ENCODE results near the gene XXYLT1. TPM values are rescaled to one million over a fixed set of nuclear protein-coding genes. Genes with fewer than 3 reads are reported as not detected.

Gene XXYLT1
- polyA plus RNA-seq, 2 of the 4 experiments (the other 2 are of a cell fraction) = 11.9 to 12.0 TPM

GRCh38 chr3:195035345-195036202, 235.4 kb downstream of the XXYLT1 start:
- FAIRE-seq = no peak
- ATAC-seq = peak; percentile 61 to 81; a peak in 4 of 6 replicates
- Histone ChIP-seq H3K9me3 (no peaks in the 10 kb centered on the region), H3K27ac (no peak overlapping the region), H3K4me2 (no peak overlapping the region), H3K4me1 (peaks cover 24% of the 10 kb centered on the region), H3K4me3 (no peak overlapping the region)
- CTCF ChIA-PET = interaction anchor here (1.4 kb wide), 1 partner anchor 353 kb away, joined by 6 read pairs; no protein-coding TSS in a partner anchor
- 83% methylated on average over 15 of the region's 42 CpGs for WGBS (ENCODE audit: missing lambda C conversion rate)
- TF ChIP-seq FOSB (CRISPR knock-in tag; IDR thresholded peaks at IDR 0.05) = no peak
- no peak for TF ChIP-seq MYC (IDR thresholded peaks at IDR 0.05; ENCODE audit: borderline replicate concordance, low read length)
- TF ChIP-seq NR3C1 (IDR thresholded peaks at IDR 0.05) = no peak
- TF ChIP-seq EHMT2 (IDR thresholded peaks at IDR 0.05; ENCODE audit: low read depth) = no peak
- TF ChIP-seq HEYL (CRISPR knock-in tag; IDR thresholded peaks at IDR 0.05) = no peak
- TF ChIP-seq BHLHE40 (IDR thresholded peaks at IDR 0.05; ENCODE audit: low read depth, low read length) = no peak
- no peak for TF ChIP-seq USF2 (IDR thresholded peaks at IDR 0.05)
- no peak for TF ChIP-seq CEBPB (IDR thresholded peaks at IDR 0.05)
- TF ChIP-seq RCOR1 (IDR thresholded peaks at IDR 0.05; ENCODE audit: low read depth, low read length) = no peak
- peak in 1 of 2 experiments; percentile 19; a peak in 1 of 5 replicates for TF ChIP-seq RAD21 (conservative IDR thresholded peaks at IDR 0.05 in 1 of 2, IDR thresholded peaks at IDR 0.05 in 1 of 2)
- TF ChIP-seq CBX8 (IDR thresholded peaks at IDR 0.05) = no peak
- TF ChIP-seq, protein P1, sequence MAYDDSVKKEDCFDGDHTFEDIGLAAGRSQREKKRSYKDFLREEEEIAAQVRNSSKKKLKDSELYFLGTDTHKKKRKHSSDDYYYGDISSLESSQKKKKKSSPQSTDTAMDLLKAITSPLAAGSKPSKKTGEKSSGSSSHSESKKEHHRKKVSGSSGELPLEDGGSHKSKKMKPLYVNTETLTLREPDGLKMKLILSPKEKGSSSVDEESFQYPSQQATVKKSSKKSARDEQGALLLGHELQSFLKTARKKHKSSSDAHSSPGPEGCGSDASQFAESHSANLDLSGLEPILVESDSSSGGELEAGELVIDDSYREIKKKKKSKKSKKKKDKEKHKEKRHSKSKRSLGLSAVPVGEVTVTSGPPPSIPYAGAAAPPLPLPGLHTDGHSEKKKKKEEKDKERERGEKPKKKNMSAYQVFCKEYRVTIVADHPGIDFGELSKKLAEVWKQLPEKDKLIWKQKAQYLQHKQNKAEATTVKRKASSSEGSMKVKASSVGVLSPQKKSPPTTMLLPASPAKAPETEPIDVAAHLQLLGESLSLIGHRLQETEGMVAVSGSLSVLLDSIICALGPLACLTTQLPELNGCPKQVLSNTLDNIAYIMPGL (CRISPR knock-in tag; IDR thresholded peaks at IDR 0.05; ENCODE audit: borderline replicate concordance) = no peak
- no peak for TF ChIP-seq RARB (CRISPR knock-in tag; IDR thresholded peaks at IDR 0.05)
- TF ChIP-seq ESRRA (IDR thresholded peaks at IDR 0.05; ENCODE audit: borderline replicate concordance, low read length) = no peak
- 0 out of 3 replicates have a peak, but pooled peaks have one; percentile 10 for TF ChIP-seq CTCF (IDR thresholded peaks at IDR 0.05)
- TF ChIP-seq, protein P2, sequence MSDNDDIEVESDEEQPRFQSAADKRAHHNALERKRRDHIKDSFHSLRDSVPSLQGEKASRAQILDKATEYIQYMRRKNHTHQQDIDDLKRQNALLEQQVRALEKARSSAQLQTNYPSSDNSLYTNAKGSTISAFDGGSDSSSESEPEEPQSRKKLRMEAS (IDR thresholded peaks at IDR 0.05) = no peak
- TF ChIP-seq, protein P3, sequence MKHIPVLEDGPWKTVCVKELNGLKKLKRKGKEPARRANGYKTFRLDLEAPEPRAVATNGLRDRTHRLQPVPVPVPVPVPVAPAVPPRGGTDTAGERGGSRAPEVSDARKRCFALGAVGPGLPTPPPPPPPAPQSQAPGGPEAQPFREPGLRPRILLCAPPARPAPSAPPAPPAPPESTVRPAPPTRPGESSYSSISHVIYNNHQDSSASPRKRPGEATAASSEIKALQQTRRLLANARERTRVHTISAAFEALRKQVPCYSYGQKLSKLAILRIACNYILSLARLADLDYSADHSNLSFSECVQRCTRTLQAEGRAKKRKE (CRISPR knock-in tag; IDR thresholded peaks at IDR 0.05; ENCODE audit: low read depth) = no peak
- DNase-seq (ENCODE audit: low read depth in 1 of 2, low spot score in 1 of 2) = peak in 1 of 2 experiments; percentile 17
- POLR2A ChIA-PET = interaction anchor here (0.6 kb wide), 1 partner anchor 345 kb away, joined by 3 read pairs; no protein-coding TSS in a partner anchor

DNA sequence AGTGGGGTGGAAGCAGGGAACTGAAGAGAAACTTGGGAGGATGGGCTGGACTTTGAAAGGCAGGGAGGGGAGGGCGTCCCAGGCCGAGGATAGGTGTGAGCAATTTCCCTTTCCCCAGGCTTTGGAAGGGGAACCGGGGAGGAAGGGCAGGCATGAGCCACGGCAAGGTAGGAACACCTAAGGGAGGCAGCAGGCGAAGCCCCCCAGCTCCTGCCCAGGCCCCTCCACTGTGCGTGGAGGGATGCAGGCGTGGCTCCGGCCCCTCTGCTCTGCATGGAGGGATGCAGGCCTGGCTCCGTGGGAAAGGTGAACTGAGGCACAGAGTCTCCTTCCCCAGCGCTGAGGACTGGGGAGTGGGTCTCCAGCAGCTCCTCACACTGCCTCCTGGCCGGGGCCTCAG, 236.4 kb downstream of the XXYLT1 start:
- no peaks in the 10 kb centered on the region for H3K9me3 ChIP-seq
- peaks cover 26% of the 10 kb centered on the region for H3K4me1 ChIP-seq
- DNase-seq (ENCODE audit: low read depth in 1 of 2, low spot score in 1 of 2) (no peak), FAIRE-seq (no peak), ATAC-seq (no peak)
- no peak overlapping the region for H3K4me2 ChIP-seq
- CTCF ChIA-PET = interaction anchor here (1.4 kb wide), 1 partner anchor 352 kb away, joined by 6 read pairs; no protein-coding TSS in a partner anchor
- H3K4me3 ChIP-seq = no peak overlapping the region
- H3K27ac ChIP-seq = no peak overlapping the region
- 91% methylated on average over 7 of the region's 11 CpGs for WGBS (ENCODE audit: missing lambda C conversion rate)
- POLR2A ChIA-PET = no interaction called here
- no peak for TF ChIP-seq HOXB13 (CRISPR knock-in tag; IDR thresholded peaks at IDR 0.05; ENCODE audit: low read depth)
- TF ChIP-seq CBX2 (IDR thresholded peaks at IDR 0.05; ENCODE audit: borderline replicate concordance, low read depth) = no peak
- no peak for TF ChIP-seq PBX3 (IDR thresholded peaks at IDR 0.05)
- TF ChIP-seq KDM5A (IDR thresholded peaks at IDR 0.05) = no peak
- TF ChIP-seq TFCP2L1 (CRISPR knock-in tag; IDR thresholded peaks at IDR 0.05) = no peak
- no peak for TF ChIP-seq CBX8 (IDR thresholded peaks at IDR 0.05)
- TF ChIP-seq JUN (IDR thresholded peaks at IDR 0.05) = no peak
- TF ChIP-seq MYC (IDR thresholded peaks at IDR 0.05; ENCODE audit: borderline replicate concordance, low read length) = no peak
- TF ChIP-seq, protein P3 (CRISPR knock-in tag; IDR thresholded peaks at IDR 0.05; ENCODE audit: low read depth) = no peak
- no peak for TF ChIP-seq BHLHE40 (IDR thresholded peaks at IDR 0.05; ENCODE audit: low read depth, low read length)
- no peak for TF ChIP-seq MAZ (IDR thresholded peaks at IDR 0.05; ENCODE audit: borderline replicate concordance, low read depth, low read length)
- no peak for TF ChIP-seq ZSCAN20 (CRISPR knock-in tag; IDR thresholded peaks at IDR 0.05)
- TF ChIP-seq, protein P1 (CRISPR knock-in tag; IDR thresholded peaks at IDR 0.05; ENCODE audit: borderline replicate concordance) = no peak

Measured in A549 (cell line).